Activated CD4-positive, alpha-beta T cell treated with anti-CD3 and anti-CD28 coated beads, Interleukin-2, amount 10 ng/mL, durations not matched to agents 24 days and 14 days (primary cell): Measurements from ENCODE around the gene DCP1A. TPM values are rescaled to one million over a fixed set of nuclear protein-coding genes. Genes with fewer than 3 reads are reported as not detected.
"Not testable (repeated sequence)": the region's sequence is repeated elsewhere in the genome, so short reads cannot be mapped to it uniquely, and the experiment has no call there.

Experiments used
- DNase-seq: peaks from one replicate; pipeline ENCODE4 v3.0.0; 2022
- H3K27ac Mint-ChIP-seq: one replicate; pipeline ENCODE4 v1.8.0; 2022; ENCODE audit warnings: mild to moderate bottlenecking, mixed read lengths
- H3K27me3 Mint-ChIP-seq: one replicate; pipeline ENCODE4 v1.8.0; 2022; ENCODE audit warnings: mixed read lengths
- H3K36me3 Mint-ChIP-seq: one replicate; pipeline ENCODE4 v1.8.0; 2022; ENCODE audit warnings: low read depth, mild to moderate bottlenecking, mixed read lengths
- H3K4me1 Mint-ChIP-seq: one replicate; pipeline ENCODE4 v1.8.0; 2021; ENCODE audit warnings: mixed read lengths
- H3K4me3 Mint-ChIP-seq: one replicate; pipeline ENCODE4 v1.8.0; 2022; ENCODE audit warnings: mild to moderate bottlenecking, moderate library complexity, mixed read lengths
- H3K9me3 Mint-ChIP-seq: one replicate; pipeline ENCODE4 v1.8.0; 2021; ENCODE audit warnings: mixed read lengths
- intact Hi-C: fragments of 100-400 bp; cut with micrococcal nuclease; formaldehyde crosslinking; loops from one replicate; pipeline ENCODE4 v1.15.1; 2023
- total RNA-seq: library from RNA; stranded (reverse); gene quantifications from 2 replicates; pipeline ENCODE4 v1.2.3, GENCODE V29; 2022

DCP1A gene
- total RNA-seq: 42.1 and 50.3 TPM in 2 replicates

DNA sequence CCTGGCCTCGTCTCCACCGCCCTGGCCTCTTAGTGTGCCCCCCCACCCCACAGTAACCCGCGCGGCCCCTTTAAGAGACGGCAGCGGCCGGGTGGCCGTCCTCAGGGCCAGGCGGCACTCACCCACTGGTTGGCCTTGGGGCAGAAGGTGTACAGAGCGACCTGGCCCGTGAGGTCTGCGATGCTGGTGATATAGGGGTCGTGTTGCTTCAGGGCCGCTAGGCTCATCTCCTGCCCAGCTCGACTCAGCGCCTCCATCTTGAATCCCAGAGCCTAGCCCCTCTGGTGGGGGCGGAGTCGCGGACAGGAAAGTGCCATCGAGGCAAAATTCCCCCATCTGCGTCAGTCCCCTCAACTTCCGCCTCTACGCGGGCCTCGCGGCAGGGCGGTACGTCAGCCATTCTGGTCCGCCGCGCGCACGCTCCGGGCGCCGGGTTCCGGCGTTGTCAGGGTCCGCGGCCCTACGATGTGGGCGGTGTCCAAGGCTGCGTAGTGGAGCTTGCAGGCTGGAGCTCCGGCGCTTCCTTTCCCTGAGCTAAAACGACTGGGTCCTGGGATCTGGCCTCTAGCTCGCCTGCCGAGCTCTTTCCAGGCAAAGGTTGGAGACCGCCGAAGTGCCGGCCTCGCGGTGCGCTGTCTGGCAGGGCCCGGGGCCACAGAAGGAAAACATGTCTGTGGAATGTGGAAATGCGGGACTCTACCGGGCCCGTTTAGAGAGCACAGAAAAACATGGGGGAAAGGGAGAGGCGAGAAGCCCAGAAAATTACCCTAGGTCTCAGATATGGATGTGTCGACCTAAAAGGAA lies at the start of gene DCP1A:
DCP1A (minus strand) TSS at position 283 of the 804 bp plus-strand sequence; CDS start at position 257, 26 bp downstream.
- H3K9me3 Mint-ChIP-seq: no peaks in the 10 kb centered on the region
- DNase-seq: peak; percentile 99
- peak within 1 kb of the TSS; percentile 96 for H3K4me3 Mint-ChIP-seq
- peaks cover 20% of the 10 kb centered on the region for H3K4me1 Mint-ChIP-seq
- peaks cover 20% of the 10 kb centered on the region for H3K36me3 Mint-ChIP-seq
- H3K27ac Mint-ChIP-seq: peak within 1 kb of the TSS; percentile 100
- H3K27me3 Mint-ChIP-seq: no peaks in the 10 kb centered on the region
- intact Hi-C loops: loop anchor here (1.0 to 10.0 kb wide), 5 partner anchors 47 to 545 kb away; partner anchors contain the start of gene RFT1

DNA sequence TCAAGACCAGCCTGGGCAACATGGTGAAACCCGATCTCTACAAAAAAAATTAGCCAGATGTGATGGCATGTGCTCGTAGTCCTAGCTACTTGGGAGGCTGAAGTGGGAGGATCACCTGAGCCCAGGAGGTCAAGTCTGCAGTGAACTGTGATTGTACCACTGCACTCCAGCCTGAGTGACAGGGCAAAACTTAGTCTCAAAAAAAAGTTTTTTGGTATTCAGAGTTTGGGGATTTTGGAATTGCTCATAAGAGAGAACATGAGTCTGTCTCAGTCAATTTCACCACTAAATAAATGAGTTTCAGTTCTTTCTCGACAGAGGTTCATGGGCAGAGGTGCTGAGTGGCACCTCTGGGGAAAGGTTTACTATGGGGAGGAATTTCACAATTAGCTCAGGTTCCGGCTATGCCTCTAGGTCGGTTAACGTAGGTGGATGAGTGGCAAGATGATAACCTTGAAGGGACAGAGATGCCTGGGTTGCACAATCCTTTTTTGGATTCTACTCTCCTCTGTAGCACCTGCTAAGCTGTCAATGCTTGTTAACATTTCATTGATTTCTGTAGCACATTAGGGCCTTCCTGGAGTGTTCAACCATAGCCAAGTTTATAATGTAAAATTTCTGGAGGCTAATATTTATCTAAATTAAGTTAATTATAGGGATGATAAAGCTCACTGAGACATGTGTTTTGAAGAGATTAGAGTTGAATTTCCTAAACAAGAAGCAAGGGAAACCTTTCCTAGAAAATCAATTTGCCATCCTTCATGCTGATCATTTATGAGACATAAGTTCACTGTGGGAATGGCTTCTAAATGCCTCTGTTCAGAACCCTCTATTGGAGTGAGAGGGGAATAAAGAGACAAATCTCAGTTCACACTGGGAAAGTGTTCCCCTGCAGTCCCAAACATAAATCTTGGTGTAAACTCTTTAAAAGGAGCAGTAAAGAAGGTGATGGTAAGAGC lies 37.4 kb upstream of the DCP1A start:
- intact Hi-C loops: no loop called here
- Mint-ChIP-seq H3K27ac (no peak overlapping the region), H3K27me3 (peaks cover 25% of the 10 kb centered on the region), H3K4me3 (no peak overlapping the region), H3K4me1 (no peaks in the 10 kb centered on the region), H3K36me3 (no peaks in the 10 kb centered on the region), H3K9me3 (no peaks in the 10 kb centered on the region)
- DNase-seq: no peak

DNA sequence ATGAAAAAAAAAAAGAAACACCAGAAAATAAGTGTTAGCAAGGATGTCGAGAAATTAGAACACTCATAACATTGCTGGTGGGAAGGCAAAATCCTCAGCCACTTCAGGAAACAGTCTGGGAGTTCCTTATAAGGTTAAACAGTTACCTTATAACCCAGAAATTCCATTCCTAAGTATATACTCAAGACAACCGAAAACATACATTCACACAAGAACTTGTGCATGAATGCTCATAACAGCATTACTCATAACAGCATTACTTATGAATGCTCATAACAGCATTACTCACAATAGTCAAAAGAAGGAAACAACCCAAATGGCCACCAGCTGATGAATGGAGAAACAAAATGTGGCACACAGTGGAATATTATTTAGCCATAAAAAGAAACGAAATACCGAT lies 34.8 kb upstream of the DCP1A start:
- Mint-ChIP-seq H3K36me3 (no peaks in the 10 kb centered on the region), H3K4me3 (no peak overlapping the region), H3K9me3 (no peaks in the 10 kb centered on the region), H3K27me3 (peaks cover 29% of the 10 kb centered on the region), H3K4me1 (no peaks in the 10 kb centered on the region), H3K27ac (no peak overlapping the region)
- intact Hi-C loops: no loop called here
- no peak for DNase-seq

DNA sequence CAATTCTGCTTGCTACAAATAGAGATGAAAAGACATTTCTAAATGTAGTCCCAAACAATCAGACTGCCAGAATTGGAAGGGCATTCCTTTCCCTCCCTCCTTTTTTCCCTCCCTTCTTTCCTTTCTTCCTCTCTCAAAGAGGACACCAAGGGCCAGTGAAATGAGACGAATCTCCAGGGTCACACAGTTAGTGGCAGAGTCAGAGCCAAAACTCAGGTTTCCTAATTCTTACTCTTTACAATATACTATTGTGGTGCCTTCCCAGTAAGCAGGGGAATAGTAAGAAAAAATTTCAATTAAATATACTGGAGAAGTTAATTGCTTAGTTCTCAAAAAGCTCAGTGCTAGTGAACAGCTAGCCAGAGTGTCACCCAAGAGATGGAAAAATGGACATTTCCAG lies 33.0 kb upstream of the DCP1A start:
- H3K4me3 Mint-ChIP-seq: no peak overlapping the region
- no peaks in the 10 kb centered on the region for H3K36me3 Mint-ChIP-seq
- no peaks in the 10 kb centered on the region for H3K9me3 Mint-ChIP-seq
- H3K4me1 Mint-ChIP-seq: no peaks in the 10 kb centered on the region
- intact Hi-C loops: no loop called here
- no peak overlapping the region for H3K27ac Mint-ChIP-seq
- DNase-seq: no peak
- peaks cover 29% of the 10 kb centered on the region for H3K27me3 Mint-ChIP-seq

DNA sequence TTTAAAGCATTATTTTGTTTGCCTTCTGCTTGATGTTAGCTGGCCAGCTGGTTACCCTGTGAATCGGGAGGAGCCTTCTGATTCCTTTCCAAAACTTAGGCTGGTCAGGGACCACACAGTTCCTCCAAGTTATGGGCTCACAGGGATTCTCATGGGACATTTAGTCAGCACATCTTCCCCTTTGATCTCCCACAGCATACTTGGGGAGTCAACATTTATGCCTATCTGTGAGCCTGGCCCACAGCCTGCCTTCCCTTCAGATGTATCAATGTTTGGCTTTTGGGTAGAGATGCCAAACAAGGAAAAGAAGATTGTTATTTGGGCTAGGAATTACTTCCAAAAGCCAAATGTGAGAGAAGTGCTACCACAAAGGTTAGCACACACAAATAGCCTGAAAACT lies 32.6 kb upstream of the DCP1A start:
- Mint-ChIP-seq H3K4me1 (no peaks in the 10 kb centered on the region), H3K36me3 (no peaks in the 10 kb centered on the region), H3K9me3 (no peaks in the 10 kb centered on the region)

DNA sequence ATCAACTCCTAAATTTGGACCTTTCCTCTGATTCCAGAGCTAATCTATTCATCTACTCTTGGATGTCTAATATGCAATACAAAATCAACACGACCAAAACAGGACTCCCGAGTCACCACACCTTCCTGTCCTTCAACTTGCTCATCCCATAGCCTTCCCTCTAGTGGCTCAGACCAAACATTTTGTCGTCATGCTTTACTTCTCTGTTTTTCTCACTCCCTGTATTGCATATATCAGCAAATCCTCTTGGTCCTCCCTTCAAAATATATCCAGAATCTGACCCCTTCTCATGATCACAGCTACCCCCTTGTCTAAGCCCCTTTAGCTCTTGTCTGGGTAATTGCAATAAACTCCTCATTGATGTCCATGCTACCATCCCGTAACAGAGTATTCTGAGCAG lies 30.5 kb upstream of the DCP1A start:
- no peak overlapping the region for H3K27ac Mint-ChIP-seq
- intact Hi-C loops: loop anchor here (10.0 kb wide), 1 partner anchor 137 kb away; no protein-coding TSS in a partner anchor
- H3K9me3 Mint-ChIP-seq: no peaks in the 10 kb centered on the region
- no peak overlapping the region for H3K4me3 Mint-ChIP-seq
- H3K36me3 Mint-ChIP-seq: no peaks in the 10 kb centered on the region
- no peak for DNase-seq
- H3K27me3 Mint-ChIP-seq: peaks cover 20% of the 10 kb centered on the region
- no peaks in the 10 kb centered on the region for H3K4me1 Mint-ChIP-seq

More for the DNA sequence above, 32.6 kb upstream of the DCP1A start:
- no peak overlapping the region for H3K27ac Mint-ChIP-seq
- H3K27me3 Mint-ChIP-seq: peaks cover 27% of the 10 kb centered on the region
- H3K4me3 Mint-ChIP-seq: no peak overlapping the region
- intact Hi-C loops: loop anchor here (10.0 kb wide), 1 partner anchor 135 kb away; no protein-coding TSS in a partner anchor
- DNase-seq: no peak

DNA sequence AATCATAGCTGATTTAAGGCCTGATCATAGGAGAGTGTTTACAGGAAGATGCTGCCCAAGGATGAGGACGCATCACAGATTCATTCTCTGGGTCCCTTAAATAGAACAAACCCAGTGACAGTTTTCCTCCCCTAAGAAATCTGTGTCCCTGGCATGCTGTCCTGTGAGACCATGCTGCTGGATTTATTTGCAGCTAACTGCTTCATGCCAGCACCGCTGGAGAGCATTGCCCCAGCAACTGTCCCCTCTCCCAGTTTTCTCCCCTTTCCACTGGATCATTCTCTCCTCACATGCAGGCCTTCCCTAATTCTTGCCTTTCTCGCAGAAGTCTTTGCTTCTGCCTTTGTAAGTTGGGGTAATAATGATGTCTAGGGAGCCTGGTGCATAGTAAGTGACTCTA lies 29.3 kb upstream of the DCP1A start:
- no peak overlapping the region for H3K4me3 Mint-ChIP-seq
- DNase-seq: no peak
- no peaks in the 10 kb centered on the region for H3K4me1 Mint-ChIP-seq
- H3K27me3 Mint-ChIP-seq: peaks cover 17% of the 10 kb centered on the region
- intact Hi-C loops: loop anchor here (10.0 kb wide), 1 partner anchor 138 kb away; no protein-coding TSS in a partner anchor
- H3K27ac Mint-ChIP-seq: no peak overlapping the region
- H3K9me3 Mint-ChIP-seq: no peaks in the 10 kb centered on the region
- no peaks in the 10 kb centered on the region for H3K36me3 Mint-ChIP-seq

DNA sequence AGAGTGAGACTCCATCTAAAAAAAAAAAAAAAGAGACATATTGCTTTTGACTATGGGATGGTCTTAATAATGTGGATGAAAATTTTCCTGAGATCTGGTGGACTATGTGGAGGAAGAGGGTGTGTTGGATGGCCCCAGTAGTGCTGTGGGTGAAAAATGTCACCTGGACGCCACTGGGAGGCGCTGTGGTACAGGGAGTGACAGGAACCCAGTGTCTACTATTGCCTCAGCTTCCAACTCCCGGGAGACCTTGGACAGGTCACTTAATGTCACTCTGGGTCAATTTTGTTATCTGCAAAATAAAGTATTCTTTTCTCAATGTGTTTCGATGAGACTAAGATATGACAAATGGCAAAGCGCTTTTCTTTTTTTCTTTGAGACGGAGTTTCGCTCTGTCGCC lies 27.7 kb upstream of the DCP1A start:
- DNase-seq: peak; percentile 84
- intact Hi-C loops: loop anchor here (2.0 to 10.0 kb wide), 2 partner anchors 140 to 336 kb away; no protein-coding TSS in a partner anchor
- Mint-ChIP-seq H3K27ac (no peak overlapping the region), H3K36me3 (no peaks in the 10 kb centered on the region), H3K4me1 (no peaks in the 10 kb centered on the region), H3K9me3 (no peaks in the 10 kb centered on the region), H3K27me3 (peaks cover 14% of the 10 kb centered on the region), H3K4me3 (no peak overlapping the region)

DNA sequence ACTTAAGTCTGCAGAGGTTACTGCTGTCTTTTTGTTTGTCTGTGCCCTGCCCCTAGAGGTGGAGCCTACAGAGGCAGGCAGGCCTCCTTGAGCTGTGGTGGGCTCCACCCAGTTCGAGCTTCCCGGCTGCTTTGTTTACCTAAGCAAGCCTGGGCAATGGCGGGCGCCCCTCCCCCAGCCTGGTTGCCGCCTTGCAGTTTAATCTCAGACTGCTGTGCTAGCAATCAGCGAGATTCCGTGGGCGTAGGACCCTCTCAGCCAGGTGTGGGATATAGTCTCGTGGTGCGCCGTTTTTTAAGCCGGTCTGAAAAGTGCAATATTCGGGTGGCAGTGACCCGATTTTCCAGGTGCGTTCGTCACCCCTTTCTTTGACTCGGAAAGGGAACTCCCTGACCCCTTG lies 23.4 kb upstream of the DCP1A start:
- not testable (repeated sequence) for DNase-seq, H3K36me3 Mint-ChIP-seq, H3K4me1 Mint-ChIP-seq, H3K27me3 Mint-ChIP-seq, H3K9me3 Mint-ChIP-seq, H3K4me3 Mint-ChIP-seq, H3K27ac Mint-ChIP-seq
- intact Hi-C loops: loop anchor here (10.0 kb wide), 1 partner anchor 144 kb away; no protein-coding TSS in a partner anchor

DNA sequence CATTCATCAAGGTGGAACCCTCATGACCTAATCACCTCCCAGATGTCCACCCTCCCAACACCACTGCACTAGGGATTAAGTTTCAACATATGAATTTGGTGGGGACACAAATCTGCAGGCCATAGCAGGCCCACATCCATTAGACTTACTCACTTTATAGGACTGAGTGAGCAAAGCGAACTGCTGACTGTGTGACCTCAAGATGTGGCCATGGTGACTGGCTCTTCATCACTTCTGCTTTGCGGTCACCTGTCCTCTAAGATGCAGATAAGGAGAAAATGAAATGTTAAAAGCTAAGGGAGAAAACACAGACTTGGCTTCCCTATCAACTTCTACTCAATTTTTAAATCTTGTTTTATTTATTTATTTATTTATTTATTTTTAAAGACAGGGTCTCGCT lies 14.5 kb upstream of the DCP1A start:
- Mint-ChIP-seq H3K4me1 (no peaks in the 10 kb centered on the region), H3K27me3 (peaks cover 13% of the 10 kb centered on the region), H3K27ac (no peak overlapping the region), H3K36me3 (no peaks in the 10 kb centered on the region), H3K4me3 (no peak overlapping the region), H3K9me3 (no peaks in the 10 kb centered on the region)
- intact Hi-C loops: no loop called here
- DNase-seq: no peak

DNA sequence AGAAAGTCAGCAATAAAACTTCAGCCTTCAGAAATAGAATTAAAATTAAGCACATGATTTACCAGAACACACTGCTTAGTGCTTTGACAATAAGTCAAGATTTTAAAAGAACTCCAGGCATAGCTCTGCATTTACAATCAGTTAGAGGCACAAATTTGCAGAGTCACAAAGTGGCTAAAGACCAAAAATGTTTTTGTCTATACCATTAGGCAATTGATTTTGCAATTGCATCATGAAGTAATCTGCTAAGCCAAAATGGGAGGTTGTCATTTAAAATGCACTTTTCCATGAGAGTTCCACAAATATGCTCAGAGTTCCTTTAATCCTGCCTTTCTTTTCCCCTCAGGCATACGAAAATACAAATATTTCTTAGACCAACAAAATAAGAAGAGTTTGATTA lies 10.1 kb upstream of the DCP1A start:
- no peak for DNase-seq
- H3K4me3 Mint-ChIP-seq: no peak overlapping the region
- intact Hi-C loops: no loop called here

DNA sequence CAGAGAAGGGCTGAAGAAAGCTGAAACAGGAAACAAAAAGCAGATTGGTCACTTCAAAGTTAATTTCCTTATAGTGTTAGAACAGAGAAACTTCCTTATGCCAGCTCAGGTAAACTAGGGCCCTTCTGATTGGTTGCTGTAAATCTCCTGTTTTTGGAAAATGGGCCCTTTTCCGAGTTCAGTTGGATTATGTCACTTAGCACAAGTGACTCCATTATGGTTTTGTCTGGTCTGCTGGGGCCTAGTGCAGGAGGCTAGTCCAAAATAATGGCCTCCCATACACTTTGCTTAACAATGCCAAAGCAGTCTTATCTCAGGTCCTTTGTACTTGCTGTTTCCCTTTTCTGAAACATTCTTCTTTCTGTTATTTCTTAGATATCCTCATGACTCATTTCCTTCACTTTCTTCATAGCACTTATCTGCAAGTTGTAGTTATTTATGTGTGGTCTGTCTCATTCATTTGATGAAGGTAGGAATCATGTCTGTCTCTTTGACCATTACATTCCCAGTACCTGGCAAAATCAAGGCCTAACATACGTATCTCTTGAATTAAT lies 7.7 kb upstream of the DCP1A start:
- peaks cover 10% of the 10 kb centered on the region for H3K27me3 Mint-ChIP-seq
- H3K4me3 Mint-ChIP-seq: no peak overlapping the region
- intact Hi-C loops: no loop called here
- no peaks in the 10 kb centered on the region for H3K9me3 Mint-ChIP-seq
- no peak overlapping the region for H3K27ac Mint-ChIP-seq
- H3K4me1 Mint-ChIP-seq: peaks cover 7% of the 10 kb centered on the region
- no peaks in the 10 kb centered on the region for H3K36me3 Mint-ChIP-seq
- no peak for DNase-seq

More for the DNA sequence above, 10.1 kb upstream of the DCP1A start:
- Mint-ChIP-seq H3K27ac (no peak overlapping the region), H3K27me3 (peaks cover 13% of the 10 kb centered on the region), H3K36me3 (no peaks in the 10 kb centered on the region), H3K9me3 (no peaks in the 10 kb centered on the region), H3K4me1 (peaks cover 7% of the 10 kb centered on the region)

DNA sequence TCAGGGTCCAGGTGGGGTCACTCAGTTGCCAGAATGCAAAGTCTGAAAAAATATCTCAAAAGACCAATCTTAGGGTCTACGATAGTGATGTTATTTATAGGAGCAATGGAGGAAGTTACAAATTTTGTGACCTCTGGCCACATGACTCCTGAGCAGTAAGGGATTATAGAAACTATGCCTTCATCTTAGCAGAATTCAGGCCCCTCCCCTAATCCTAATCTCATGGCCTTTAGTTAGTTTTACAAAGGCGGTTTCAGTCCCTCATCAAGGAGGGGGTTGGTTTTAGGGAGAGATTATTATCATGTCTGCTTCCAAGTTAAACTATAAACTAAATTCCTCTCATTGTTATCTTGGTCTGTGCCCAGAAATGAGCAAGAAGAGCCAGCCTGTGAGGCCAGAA lies 5.9 kb upstream of the DCP1A start:
- Mint-ChIP-seq H3K4me1 (peaks cover 7% of the 10 kb centered on the region), H3K36me3 (no peaks in the 10 kb centered on the region)
- intact Hi-C loops: no loop called here

More for the DNA sequence above, 5.9 kb upstream of the DCP1A start:
- Mint-ChIP-seq H3K9me3 (no peaks in the 10 kb centered on the region), H3K4me3 (no peak overlapping the region), H3K27me3 (peaks cover 4% of the 10 kb centered on the region), H3K27ac (no peak overlapping the region)
- no peak for DNase-seq
